HG03097 (cell line): ENCODE measurements around the gene CEP57L1.
"Not testable (repeated sequence)": the region's sequence is repeated elsewhere in the genome, so short reads cannot be mapped to it uniquely, and the experiment has no call there.

Experiments
- ATAC-seq: cut with Tn5 transposase; IDR thresholded peaks from one replicate; pipeline ENCODE4 v1.9.1; 2021; ENCODE audit not compliant: unreplicated experiment, low FRiP score

The CEP57L1 gene

GRCh38 chr6:109073344-109074132, 21.8 kb upstream of the CEP57L1 start:
- ATAC-seq = no peak

- no peak for ATAC-seq
These were observed 21.2 kb upstream of the CEP57L1 start for GRCh38 chr6:109074133-109074415.

- ATAC-seq = no peak
These were observed 19.4 kb upstream of the CEP57L1 start for GRCh38 chr6:109075934-109076333.

GRCh38 chr6:109076377-109076776, 18.9 kb upstream of the CEP57L1 start:
- no peak for ATAC-seq

DNA sequence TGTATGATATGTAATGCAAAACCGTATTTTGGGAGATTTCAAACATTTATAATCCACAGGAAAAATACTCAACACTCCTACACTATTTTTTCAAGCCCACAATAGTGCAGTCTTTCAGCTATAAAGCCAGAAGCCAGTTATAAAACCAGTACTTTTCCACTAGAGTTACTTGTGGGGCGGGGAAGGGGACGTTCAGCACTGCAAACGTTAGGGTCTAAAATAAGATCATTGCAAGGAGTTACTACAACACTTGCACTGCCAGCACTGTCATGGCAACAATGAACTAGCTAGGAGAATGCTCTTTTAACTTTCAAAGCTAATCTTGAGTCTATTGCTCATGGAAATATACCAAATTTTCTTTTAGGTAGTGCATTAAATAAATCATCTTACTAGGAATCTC, 15.3 kb upstream of the CEP57L1 start:
- no peak for ATAC-seq

DNA sequence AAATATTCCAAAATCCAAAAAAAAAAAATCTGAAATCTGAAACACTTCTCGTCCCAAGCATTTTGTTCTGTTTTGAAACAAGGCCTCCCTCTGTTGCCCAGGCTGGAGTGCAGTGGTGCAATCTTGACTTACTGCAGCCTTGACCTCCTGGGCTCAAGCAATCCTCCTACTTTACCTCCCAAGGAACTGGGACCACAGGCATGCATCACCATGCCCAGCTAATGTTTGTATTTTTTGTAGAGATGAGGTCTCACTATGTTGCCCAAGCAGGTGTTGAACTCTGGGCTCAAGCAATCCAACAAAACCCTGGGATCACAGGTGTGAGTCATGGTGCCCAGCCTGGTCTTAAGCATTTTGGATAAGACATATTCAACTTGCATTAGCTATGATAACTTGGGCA, 14.3 kb upstream of the CEP57L1 start:
- ATAC-seq = no peak

DNA sequence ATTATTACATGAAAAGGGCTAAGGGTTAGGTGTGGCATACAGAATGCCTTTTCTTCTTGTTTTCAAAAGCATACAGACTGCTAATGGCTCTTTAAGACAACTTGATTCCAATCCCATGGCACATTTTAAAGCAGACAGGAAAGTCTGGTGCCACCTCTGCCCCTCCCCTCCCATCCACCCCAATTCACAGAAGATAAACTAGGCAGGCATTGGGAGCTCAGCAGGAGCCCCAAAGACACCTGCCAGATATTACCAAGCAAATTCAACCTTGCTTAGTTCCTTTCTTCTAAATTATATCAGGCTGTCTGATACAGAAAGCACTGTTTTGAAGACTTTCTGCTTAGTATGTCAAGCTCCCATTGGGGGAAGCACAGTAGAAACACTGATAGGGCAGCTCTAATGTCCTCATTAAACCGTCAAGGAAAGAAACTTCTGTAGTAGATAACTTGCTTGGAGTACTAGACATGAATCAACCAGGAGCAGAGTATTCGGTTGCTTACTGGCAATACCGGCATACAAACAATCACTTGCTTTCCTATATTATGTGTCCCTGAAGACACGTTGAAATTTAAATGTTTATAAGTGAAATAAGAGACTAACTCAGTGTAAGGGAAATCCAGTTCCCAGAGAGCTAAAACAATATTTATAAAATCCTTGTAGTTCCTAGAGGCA, 13.7 kb upstream of the CEP57L1 start:
- no peak for ATAC-seq

- ATAC-seq = no peak
These were observed 13.1 kb upstream of the CEP57L1 start for GRCh38 chr6:109082188-109082577.

DNA sequence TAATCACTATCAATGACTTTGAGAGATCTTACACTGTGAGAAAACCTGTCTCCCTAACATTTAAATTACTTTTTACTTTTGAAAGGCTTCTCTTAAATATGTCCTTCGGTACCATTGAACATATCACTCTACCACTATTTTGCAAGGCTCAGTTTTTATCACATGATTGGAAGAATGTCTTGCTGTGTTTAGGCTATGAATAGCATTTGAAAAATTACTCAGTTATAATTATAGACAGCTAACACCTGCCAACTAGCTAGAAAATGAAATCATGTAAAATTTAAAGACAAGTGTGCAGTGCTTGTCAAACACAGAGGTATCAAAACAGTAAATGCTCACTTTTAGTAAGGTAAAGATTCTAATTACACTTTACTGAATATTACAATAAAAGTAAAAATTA, 11.7 kb upstream of the CEP57L1 start:
- ATAC-seq = no peak

DNA sequence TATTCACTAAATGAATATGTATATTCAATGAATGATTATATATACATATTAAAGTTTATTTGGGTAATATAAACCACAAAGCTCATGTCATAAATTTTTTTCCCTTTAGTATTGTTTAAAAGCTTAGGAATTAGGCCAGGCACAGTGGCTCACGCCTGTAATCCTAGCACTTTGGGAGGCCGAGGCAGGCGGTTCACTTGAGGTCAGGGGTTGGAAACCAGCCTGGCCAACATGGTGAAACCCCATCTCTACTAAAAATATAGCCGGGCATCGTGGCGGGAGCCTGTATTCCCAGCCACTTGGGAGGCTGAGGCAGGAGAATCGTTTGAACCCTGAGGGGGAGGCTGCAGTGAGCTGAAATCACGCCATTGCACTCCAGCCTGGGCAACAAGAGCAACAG, 11.2 kb upstream of the CEP57L1 start:
- not testable (repeated sequence) for ATAC-seq

DNA sequence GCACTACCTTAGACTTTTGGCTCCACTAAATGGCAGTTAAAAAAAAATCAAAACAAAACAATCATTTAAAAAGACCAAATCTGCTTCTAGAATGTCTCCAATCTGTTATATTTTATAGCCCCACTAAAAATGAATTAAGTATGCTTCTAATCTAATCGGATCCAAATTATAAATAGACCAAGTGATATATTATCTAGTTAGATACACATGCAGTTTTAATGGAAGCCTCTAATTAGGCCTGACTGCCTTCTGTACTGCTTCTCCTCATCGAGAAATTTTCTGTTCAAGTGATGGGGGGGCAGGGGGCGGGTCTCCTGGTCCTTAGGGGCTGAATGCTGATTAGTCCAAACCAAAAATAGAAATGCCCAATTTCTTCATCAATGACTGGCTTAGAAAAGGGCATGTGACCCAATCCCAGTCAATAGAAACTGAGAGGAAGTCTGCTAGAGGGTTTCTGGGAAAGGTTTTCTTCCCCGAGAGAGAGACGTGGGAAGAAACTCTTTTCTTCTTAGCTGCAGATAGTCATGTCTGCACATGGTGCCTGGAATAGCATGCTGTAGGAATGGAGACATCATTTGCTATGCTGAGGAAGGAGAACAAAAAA, 7.5 kb upstream of the CEP57L1 start:
- ATAC-seq = no peak

DNA sequence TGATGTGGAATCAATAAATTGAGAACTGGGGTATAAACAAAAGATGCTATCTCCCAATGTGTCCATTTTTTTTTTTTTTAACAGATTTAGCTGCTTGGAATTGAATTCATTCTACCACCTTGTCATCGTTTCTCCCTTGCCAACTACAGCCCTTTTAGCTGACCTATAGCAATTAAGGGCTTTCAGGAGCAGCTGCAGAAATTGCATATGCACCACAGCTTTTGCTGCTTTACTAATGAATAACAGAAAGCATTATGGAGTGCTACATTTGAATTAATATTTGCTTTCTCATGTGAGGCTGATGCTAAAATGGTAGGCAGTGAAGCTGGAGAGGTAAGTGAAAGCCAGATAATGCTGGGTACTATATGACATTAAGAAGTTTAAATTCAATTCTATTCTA, 6.3 kb upstream of the CEP57L1 start:
- ATAC-seq = no peak

GRCh38 chr6:109091314-109092024, 3.8 kb upstream of the CEP57L1 start:
- ATAC-seq = no peak

- ATAC-seq = no peak
These were observed 3.2 kb upstream of the CEP57L1 start for GRCh38 chr6:109092074-109092473.

DNA sequence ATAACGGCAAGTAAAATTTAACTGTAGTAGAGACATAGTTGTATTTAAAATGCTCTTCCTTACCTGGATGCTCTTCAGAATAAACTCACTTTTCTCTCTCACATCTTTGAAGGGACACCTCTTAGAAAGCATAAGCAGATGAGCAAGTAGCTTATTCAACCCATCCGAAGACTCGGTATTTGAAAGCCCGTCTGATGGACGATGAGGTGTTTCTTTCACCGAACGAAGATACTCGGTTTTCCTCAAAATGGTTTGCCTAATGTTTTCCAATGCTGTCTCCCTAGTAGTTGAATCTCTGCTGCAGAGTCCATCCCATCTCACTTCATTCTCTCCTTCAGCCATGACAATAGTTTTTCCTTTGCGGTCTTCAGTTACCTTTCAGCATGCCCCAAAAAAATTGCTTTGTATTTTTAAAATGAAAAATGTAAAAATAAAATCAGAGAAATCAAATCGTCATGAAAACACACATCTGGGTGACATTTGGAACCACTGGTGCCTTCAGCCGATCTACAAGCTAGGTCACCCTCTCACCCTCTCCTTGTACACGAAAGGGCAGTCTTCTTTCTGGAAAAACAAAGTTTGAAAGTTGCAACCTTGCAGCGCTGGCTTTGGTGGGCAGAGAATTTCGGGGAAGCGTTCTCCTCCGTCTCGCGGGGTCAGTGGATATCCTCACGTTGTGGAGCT, 1.4 kb upstream of the CEP57L1 start:
- no peak for ATAC-seq

- ATAC-seq = peak; percentile 53
These were observed 781 bp upstream of the CEP57L1 start, which contains the start of gene SESN1 for GRCh38 chr6:109094416-109095035. TSS of gene SESN1 (minus strand) at chr6:109094846. CDS start at chr6:109094073, 773 bp downstream.

GRCh38 chr6:109095835-109096084, 453 bp downstream of the CEP57L1 start:
- no peak for ATAC-seq

- no peak for ATAC-seq
These were observed 901 bp downstream of the CEP57L1 start for GRCh38 chr6:109096208-109096607.

DNA sequence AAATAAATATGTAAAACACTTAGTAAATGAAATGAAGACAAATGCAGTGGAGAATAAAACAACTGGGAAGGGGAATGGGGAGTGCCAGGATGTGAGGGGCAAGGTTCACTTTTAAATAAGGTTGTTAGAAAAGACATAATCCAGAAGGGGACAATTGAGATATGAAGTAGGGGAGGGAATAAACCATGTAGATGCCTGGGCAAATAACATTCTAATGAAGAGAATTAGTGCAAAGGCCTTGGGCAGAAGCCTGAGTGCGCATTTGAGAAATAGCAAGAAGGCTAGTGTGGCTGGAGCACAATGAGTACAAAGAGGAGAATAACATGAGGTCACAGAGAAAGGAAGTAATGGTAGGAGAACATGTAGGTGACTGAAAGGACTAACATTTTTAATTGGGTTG, 2.4 kb downstream of the CEP57L1 start:
- no peak for ATAC-seq

DNA sequence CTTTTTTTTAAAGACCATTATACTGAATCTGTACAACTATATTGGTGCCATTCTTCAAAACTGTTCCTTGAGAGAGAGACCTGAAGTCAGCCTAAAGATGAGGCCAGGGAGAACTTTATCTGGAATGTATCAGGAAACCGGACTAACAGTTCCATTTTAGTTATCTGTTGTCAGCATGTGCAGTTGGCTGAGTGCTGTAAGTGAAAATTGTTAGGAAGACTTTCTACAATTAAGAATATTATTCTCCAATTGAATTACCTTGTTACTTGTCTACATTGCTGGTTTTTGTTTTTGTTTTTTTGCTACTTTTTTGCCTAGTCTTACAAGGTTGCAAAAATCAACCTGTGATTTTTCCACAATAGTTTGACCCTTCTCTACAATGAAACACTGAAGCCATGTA, 7.5 kb downstream of the CEP57L1 start:
- no peak for ATAC-seq

- no peak for ATAC-seq
These were observed 8.6 kb downstream of the CEP57L1 start for GRCh38 chr6:109103942-109104341.
